GM21423 (cell line): Measurements from ENCODE around the gene HSP90AB1.

ENCODE experiments used
- ATAC-seq: cut with Tn5 transposase; IDR thresholded peaks from one replicate; pipeline ENCODE4 v1.9.1; 2021; ENCODE audit warnings: mild to moderate bottlenecking, moderate library complexity; ENCODE audit not compliant: unreplicated experiment

The HSP90AB1 gene

GRCh38 chr6:44278774-44279697 is 32.1 kb downstream of the HSP90AB1 start:
- no peak for ATAC-seq

GRCh38 chr6:44284121-44284520 is 37.2 kb downstream of the HSP90AB1 start:
- no peak for ATAC-seq

- ATAC-seq = no peak
These were observed 38.0 kb downstream of the HSP90AB1 start for GRCh38 chr6:44284867-44285266.

GRCh38 chr6:44285552-44286284 is 38.8 kb downstream of the HSP90AB1 start:
- ATAC-seq = no peak

- ATAC-seq = no peak
These were observed 39.3 kb downstream of the HSP90AB1 start for GRCh38 chr6:44286285-44286565.

GRCh38 chr6:44286747-44287146 is 39.8 kb downstream of the HSP90AB1 start:
- no peak for ATAC-seq

GRCh38 chr6:44289726-44290260 is 42.9 kb downstream of the HSP90AB1 start:
- ATAC-seq = no peak

GRCh38 chr6:44291841-44292240 is 44.9 kb downstream of the HSP90AB1 start:
- no peak for ATAC-seq

GRCh38 chr6:44292661-44293365 is 45.9 kb downstream of the HSP90AB1 start:
- no peak for ATAC-seq

GRCh38 chr6:44294832-44295791 is 48.2 kb downstream of the HSP90AB1 start:
- no peak for ATAC-seq

- no peak for ATAC-seq
These were observed 50.5 kb downstream of the HSP90AB1 start for GRCh38 chr6:44297063-44298038.

- no peak for ATAC-seq
These were observed 51.3 kb downstream of the HSP90AB1 start for GRCh38 chr6:44298055-44298803.

- no peak for ATAC-seq
These were observed 52.0 kb downstream of the HSP90AB1 start for GRCh38 chr6:44298864-44299263.

- ATAC-seq = no peak
These were observed 53.5 kb downstream of the HSP90AB1 start for GRCh38 chr6:44300292-44300823.

GRCh38 chr6:44301106-44301505 is 54.2 kb downstream of the HSP90AB1 start:
- ATAC-seq = no peak

GRCh38 chr6:44301782-44302564 is 55.1 kb downstream of the HSP90AB1 start:
- ATAC-seq = no peak

GRCh38 chr6:44302856-44303255 is 56.0 kb downstream of the HSP90AB1 start:
- no peak for ATAC-seq
